ENCODE measurements around the gene ACOT2.

- TF ChIP-seq CTCF (IDR thresholded peaks at IDR 0.05) (peak in 1 of 3 experiments; percentile 3), POLR2A (IDR thresholded peaks at IDR 0.05; ENCODE audit: low read depth) (no peak)
Observed at GRCh38 chr14:73612339-73613045, 43.5 kb downstream of the ACOT2 start, which contains the start of gene ACOT6.

Measured in esophagus muscularis mucosa (tissue), 3 donors.